ENCODE data around the gene RTL5. TPM values are rescaled to one million over a fixed set of nuclear protein-coding genes. Genes with fewer than 3 reads are reported as not detected.

RTL5 gene
- polyA plus RNA-seq, 1 donor from 2014 or later, result 10.5 TPM

DNA sequence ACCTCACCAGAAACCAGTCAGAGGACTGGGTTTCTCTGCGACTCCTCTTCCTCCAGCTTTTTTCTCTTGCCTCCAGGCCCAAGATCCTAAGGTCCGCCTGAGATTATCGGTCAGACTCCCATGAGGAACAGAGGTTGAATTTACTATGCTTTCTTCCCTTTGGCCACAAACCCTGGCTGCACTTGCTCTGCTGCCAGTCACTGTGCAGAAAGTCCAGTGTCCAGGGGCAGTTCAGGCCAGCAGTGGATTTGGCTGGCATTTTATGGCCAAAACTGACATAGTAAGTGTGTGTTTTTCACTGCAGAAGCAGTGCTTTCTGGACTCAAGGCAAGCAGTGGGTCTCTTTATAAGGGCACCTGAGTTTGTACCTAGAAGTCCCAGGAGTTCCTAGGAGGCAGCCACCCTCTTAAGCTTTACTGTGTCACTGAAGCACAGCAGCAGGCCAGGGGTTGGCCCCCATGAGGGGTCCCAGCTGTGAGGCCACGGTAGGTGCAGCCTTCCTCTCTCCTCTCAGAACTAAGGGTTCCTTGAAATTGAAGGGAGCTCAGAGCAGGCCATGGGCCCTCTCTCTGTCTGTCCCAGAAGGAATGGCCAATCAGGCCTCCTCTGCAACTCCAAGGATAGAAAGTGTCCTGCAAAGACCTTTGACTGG lies 3.4 kb downstream of the RTL5 start:
- H3K27me3 ChIP-seq (ENCODE audit: insufficient read depth, low read depth, low read length), result no peaks in the 10 kb centered on the region
- H3K27ac ChIP-seq (ENCODE audit: low read length), result no peak overlapping the region
- TF ChIP-seq, protein P1, sequence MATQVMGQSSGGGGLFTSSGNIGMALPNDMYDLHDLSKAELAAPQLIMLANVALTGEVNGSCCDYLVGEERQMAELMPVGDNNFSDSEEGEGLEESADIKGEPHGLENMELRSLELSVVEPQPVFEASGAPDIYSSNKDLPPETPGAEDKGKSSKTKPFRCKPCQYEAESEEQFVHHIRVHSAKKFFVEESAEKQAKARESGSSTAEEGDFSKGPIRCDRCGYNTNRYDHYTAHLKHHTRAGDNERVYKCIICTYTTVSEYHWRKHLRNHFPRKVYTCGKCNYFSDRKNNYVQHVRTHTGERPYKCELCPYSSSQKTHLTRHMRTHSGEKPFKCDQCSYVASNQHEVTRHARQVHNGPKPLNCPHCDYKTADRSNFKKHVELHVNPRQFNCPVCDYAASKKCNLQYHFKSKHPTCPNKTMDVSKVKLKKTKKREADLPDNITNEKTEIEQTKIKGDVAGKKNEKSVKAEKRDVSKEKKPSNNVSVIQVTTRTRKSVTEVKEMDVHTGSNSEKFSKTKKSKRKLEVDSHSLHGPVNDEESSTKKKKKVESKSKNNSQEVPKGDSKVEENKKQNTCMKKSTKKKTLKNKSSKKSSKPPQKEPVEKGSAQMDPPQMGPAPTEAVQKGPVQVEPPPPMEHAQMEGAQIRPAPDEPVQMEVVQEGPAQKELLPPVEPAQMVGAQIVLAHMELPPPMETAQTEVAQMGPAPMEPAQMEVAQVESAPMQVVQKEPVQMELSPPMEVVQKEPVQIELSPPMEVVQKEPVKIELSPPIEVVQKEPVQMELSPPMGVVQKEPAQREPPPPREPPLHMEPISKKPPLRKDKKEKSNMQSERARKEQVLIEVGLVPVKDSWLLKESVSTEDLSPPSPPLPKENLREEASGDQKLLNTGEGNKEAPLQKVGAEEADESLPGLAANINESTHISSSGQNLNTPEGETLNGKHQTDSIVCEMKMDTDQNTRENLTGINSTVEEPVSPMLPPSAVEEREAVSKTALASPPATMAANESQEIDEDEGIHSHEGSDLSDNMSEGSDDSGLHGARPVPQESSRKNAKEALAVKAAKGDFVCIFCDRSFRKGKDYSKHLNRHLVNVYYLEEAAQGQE (IDR thresholded peaks at IDR 0.05; ENCODE audit: borderline replicate concordance), result no peak
- no peak for TF ChIP-seq RAD21 (conservative IDR thresholded peaks at IDR 0.05)
- TF ChIP-seq EZH2 (IDR thresholded peaks at IDR 0.05; ENCODE audit: borderline replicate concordance, insufficient read depth, low read length, poor library complexity, severe bottlenecking), result no peak
- TF ChIP-seq, protein P2, sequence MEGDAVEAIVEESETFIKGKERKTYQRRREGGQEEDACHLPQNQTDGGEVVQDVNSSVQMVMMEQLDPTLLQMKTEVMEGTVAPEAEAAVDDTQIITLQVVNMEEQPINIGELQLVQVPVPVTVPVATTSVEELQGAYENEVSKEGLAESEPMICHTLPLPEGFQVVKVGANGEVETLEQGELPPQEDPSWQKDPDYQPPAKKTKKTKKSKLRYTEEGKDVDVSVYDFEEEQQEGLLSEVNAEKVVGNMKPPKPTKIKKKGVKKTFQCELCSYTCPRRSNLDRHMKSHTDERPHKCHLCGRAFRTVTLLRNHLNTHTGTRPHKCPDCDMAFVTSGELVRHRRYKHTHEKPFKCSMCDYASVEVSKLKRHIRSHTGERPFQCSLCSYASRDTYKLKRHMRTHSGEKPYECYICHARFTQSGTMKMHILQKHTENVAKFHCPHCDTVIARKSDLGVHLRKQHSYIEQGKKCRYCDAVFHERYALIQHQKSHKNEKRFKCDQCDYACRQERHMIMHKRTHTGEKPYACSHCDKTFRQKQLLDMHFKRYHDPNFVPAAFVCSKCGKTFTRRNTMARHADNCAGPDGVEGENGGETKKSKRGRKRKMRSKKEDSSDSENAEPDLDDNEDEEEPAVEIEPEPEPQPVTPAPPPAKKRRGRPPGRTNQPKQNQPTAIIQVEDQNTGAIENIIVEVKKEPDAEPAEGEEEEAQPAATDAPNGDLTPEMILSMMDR (IDR thresholded peaks at IDR 0.05; ENCODE audit: poor library complexity, severe bottlenecking), result no peak
- TF ChIP-seq TAF1 (IDR thresholded peaks at IDR 0.05; ENCODE audit: low read depth), result no peak
- TF ChIP-seq POLR2AphosphoS5 (IDR thresholded peaks at IDR 0.05), result no peak
- TF ChIP-seq SMC3 (conservative IDR thresholded peaks at IDR 0.05; ENCODE audit: poor library complexity), result no peak
- no peak for TF ChIP-seq EP300 (conservative IDR thresholded peaks at IDR 0.05; ENCODE audit: poor library complexity, severe bottlenecking)
- TF ChIP-seq MXI1 (conservative IDR thresholded peaks at IDR 0.05; ENCODE audit: poor library complexity, severe bottlenecking), result no peak

DNA sequence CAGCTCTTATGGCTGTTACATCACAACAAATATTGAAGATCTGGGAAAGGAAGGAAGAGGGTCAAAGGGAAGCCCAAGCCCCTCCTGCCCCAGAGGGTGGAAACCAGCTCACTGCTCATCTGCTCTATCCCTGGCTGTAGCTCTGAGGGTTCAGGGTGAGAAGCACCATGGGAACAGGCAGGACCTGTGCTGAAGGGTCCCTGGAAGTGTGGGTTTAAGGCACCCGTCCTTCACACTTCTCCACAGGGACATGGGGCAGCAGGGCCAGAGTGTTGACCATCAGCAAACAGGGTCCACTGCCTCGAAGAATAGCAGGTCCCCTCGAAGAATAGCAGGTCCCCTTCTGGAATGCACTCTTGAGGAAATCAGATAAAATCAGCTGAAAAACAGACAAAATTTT lies 4.4 kb downstream of the RTL5 start:
- no peaks in the 10 kb centered on the region for H3K36me3 ChIP-seq (ENCODE audit: insufficient read depth, low read length)
- H2AFZ ChIP-seq (ENCODE audit: low read depth, low read length), result no peak overlapping the region
- no peaks in the 10 kb centered on the region for H3K79me2 ChIP-seq (replicated peaks; ENCODE audit: insufficient read depth, low read length)
- H3K4me3 ChIP-seq (ENCODE audit: low read length), result peak overlapping the region; percentile 49
- H3K9ac ChIP-seq (ENCODE audit: low read length), result no peak overlapping the region
- TF ChIP-seq EZH2 (IDR thresholded peaks at IDR 0.05; ENCODE audit: borderline replicate concordance, insufficient read depth, low read length, poor library complexity, severe bottlenecking), result no peak
- no peak for TF ChIP-seq POLR2AphosphoS5 (IDR thresholded peaks at IDR 0.05)
- TF ChIP-seq TAF1 (IDR thresholded peaks at IDR 0.05; ENCODE audit: low read depth), result no peak
- TF ChIP-seq, protein P2 (IDR thresholded peaks at IDR 0.05; ENCODE audit: poor library complexity, severe bottlenecking), result no peak
- no peak for TF ChIP-seq MXI1 (conservative IDR thresholded peaks at IDR 0.05; ENCODE audit: poor library complexity, severe bottlenecking)
- no peak for TF ChIP-seq EP300 (conservative IDR thresholded peaks at IDR 0.05; ENCODE audit: poor library complexity, severe bottlenecking)
- H3K4me2 ChIP-seq (ENCODE audit: low read length), result no peak overlapping the region
- H3K9me2 ChIP-seq (ENCODE audit: insufficient read depth, low read length), result no peaks in the 10 kb centered on the region
- H3F3A ChIP-seq (ENCODE audit: insufficient read depth, low read length, poor library complexity, severe bottlenecking), result no peaks in the 10 kb centered on the region
- no peaks in the 10 kb centered on the region for H3K27me3 ChIP-seq (ENCODE audit: insufficient read depth, low read depth, low read length)
- peak overlapping the region; percentile 37 for H3K27ac ChIP-seq (ENCODE audit: low read length)
- H4K20me1 ChIP-seq (ENCODE audit: insufficient read depth), result no peaks in the 10 kb centered on the region
- no peaks in the 10 kb centered on the region for H3K9me3 ChIP-seq (ENCODE audit: low read length)

More for the DNA sequence above, 3.4 kb downstream of the RTL5 start:
- Histone ChIP-seq H4K20me1 (ENCODE audit: insufficient read depth) (no peaks in the 10 kb centered on the region), H3K4me2 (ENCODE audit: low read length) (no peak overlapping the region), H3K9me3 (ENCODE audit: low read length) (no peaks in the 10 kb centered on the region), H2AFZ (ENCODE audit: low read depth, low read length) (no peak overlapping the region), H3K9ac (ENCODE audit: low read length) (no peak overlapping the region), H3F3A (ENCODE audit: insufficient read depth, low read length, poor library complexity, severe bottlenecking) (no peaks in the 10 kb centered on the region), H3K79me2 (replicated peaks; ENCODE audit: insufficient read depth, low read length) (no peaks in the 10 kb centered on the region), H3K9me2 (ENCODE audit: insufficient read depth, low read length) (no peaks in the 10 kb centered on the region), H3K4me3 (ENCODE audit: low read length) (peak overlapping the region; percentile 49), H3K36me3 (ENCODE audit: insufficient read depth, low read length) (no peaks in the 10 kb centered on the region)
